Adrenal gland (tissue), 12 donors: ENCODE measurements around the gene SLC24A3. TPM values are rescaled to one million over a fixed set of nuclear protein-coding genes. Genes with fewer than 3 reads are reported as not detected.
"Not testable (repeated sequence)": the region's sequence is repeated elsewhere in the genome, so short reads cannot be mapped to it uniquely, and the experiment has no call there.

Experiments
- DNase-seq, 7 donors: peaks; one replicate each; pipeline ENCODE4 v3.0.0-alpha.2; 2019 to 2020
- H3K27ac ChIP-seq, 5 donors: fragments of 200-600 bp; sonication (generic) in 4 of 5; 1 replicate in 3 of 5; 2 replicates in 2 of 5; pipeline versions ENCODE4 v1.5.1 to v1.8.0; 2016 to 2020; ENCODE audit warnings: mild to moderate bottlenecking in 1 of 5
- H3K27me3 ChIP-seq: fragments of 200-600 bp; 2 replicates; pipeline ENCODE4 v1.8.0; 2021
- H3K36me3 ChIP-seq, 2 donors: fragments of 200-600 bp; replicated peaks in 1 of 2; 1 replicate in 1 of 2; 2 replicates in 1 of 2; pipeline versions ENCODE4 v1.5.1 to v1.8.0; 2018 to 2022
- H3K4me1 ChIP-seq, 2 donors: fragments of 200-600 bp; replicated peaks in 1 of 2; 1 replicate in 1 of 2; 2 replicates in 1 of 2; pipeline versions ENCODE4 v1.5.1 to v1.8.0; 2018 to 2021
- H3K4me3 ChIP-seq, 4 donors: fragments of 200-600 bp; sonication (generic) in 3 of 4; one replicate each; pipeline ENCODE4 v1.5.1; 2016 to 2018
- H3K9me3 ChIP-seq, 3 donors: fragments of 200-600 bp; sonication (generic) in 1 of 3; replicated peaks in 1 of 3; 1 replicate in 2 of 3; 2 replicates in 1 of 3; pipeline versions ENCODE4 v1.5.1 to v1.8.0; 2016 to 2021
- POLR2A ChIP-seq, 2 donors: fragments of 450-650 bp; IDR thresholded peaks; one replicate each; pipeline ENCODE4 v1.6.1; 2017; ENCODE audit warnings: antibody characterized with exemption in 2 of 2, mild to moderate bottlenecking in 2 of 2, moderate library complexity in 1 of 2
- WGBS, 4 donors: extraction: QIAGEN DNeasy Blood & Tissue Kit in 2 of 4; methylation state at CpG; one replicate each; pipeline versions ENCODE4 v1.1.5 to v1.1.7; 2013 to 2017; 5-methylcytosine and 5-hydroxymethylcytosine counted together
- intact Hi-C, 2 donors: fragments of 100-400 bp; cut with DNase I; formaldehyde crosslinking; loops; one replicate each; pipeline versions ENCODE4 v1.14.1 to v1.15.0; 2022 to 2023
- polyA plus RNA-seq, 3 donors: library from polyadenylated mRNA; stranded (reverse); fragments of 200-250 nt in 2 of 3; fragments of 350-450 nt in 1 of 3; fragmentation: Illumina TruSeq in 1 of 3; extraction: RNeasy Lipid Tissue Mini Kit (QIAGEN cat#74804) in 1 of 3; gene quantifications; one replicate each; pipeline ENCODE4 v1.2.3, GENCODE V29; 2013 to 2014
- total RNA-seq, 9 donors: library from RNA; depleted of rRNA in 4 of 9; stranded (reverse); fragments of >200 nt in 4 of 9; fragments of 120-200 nt in 1 of 9; fragmentation: NEBNext Ultra II Directional in 1 of 9; extraction: Animal tissue kit (Norgen Biotek cat#: 25700) in 1 of 9; gene quantifications; one replicate each; pipeline versions ENCODE4 v1.1.0 to v1.2.4, GENCODE V29; 2013 to 2023
- TF ChIP-seq, protein P1 (sequence below), 6 experiments: fragments of 450-650 bp in 4 of 6; fragments of 200-600 bp in 2 of 6; sonication (generic) in 1 of 6; IDR thresholded peaks; 1 replicate in 5 of 6; 2 replicates in 1 of 6; pipeline versions ENCODE4 v1.5.1 to v1.8.0; 2016 to 2021; ENCODE audit warnings: antibody characterized with exemption in 6 of 6, mild to moderate bottlenecking in 2 of 6, moderate library complexity in 1 of 6
- donor health status: healthy with polysubstance abuse.
- donor health status: Bipolar disorder and iron deficiency.
- donor health status: DM: yes; HTN: yes; CAD: no.
- donor health status: DM: no; HTN: no; CAD: no.
- donor health status: DM: no; HTN: no; CAD: no.
- donor health status: DM: yes; HTN: yes; CAD: no.

Gene SLC24A3
- total and polyA plus RNA-seq, 12 donors, result 0.89 to 44.4 (median 2.7) TPM

DNA sequence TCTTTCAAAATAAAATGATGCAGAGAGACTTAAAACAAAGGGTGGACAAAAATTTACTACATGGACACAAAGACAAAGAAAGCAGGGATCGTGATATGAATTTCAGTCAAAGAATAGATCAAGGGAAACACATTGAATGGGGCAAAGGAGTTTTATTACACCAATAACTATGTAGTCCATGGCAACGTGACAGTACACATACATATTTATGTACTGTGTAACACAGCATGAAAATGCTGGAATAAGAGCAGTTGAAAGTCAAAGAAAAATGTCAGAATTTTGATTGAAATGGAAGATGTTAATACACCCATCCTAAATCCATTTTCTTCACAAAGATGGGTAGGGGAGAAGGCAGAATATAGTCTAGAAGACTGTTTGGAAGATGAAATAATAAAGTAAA lies 536.2 kb downstream of the SLC24A3 start:
- intact Hi-C loops, result no loop called here
- no peak for DNase-seq
- no peak for TF ChIP-seq POLR2A (IDR thresholded peaks at IDR 0.05)
- TF ChIP-seq, protein P1, sequence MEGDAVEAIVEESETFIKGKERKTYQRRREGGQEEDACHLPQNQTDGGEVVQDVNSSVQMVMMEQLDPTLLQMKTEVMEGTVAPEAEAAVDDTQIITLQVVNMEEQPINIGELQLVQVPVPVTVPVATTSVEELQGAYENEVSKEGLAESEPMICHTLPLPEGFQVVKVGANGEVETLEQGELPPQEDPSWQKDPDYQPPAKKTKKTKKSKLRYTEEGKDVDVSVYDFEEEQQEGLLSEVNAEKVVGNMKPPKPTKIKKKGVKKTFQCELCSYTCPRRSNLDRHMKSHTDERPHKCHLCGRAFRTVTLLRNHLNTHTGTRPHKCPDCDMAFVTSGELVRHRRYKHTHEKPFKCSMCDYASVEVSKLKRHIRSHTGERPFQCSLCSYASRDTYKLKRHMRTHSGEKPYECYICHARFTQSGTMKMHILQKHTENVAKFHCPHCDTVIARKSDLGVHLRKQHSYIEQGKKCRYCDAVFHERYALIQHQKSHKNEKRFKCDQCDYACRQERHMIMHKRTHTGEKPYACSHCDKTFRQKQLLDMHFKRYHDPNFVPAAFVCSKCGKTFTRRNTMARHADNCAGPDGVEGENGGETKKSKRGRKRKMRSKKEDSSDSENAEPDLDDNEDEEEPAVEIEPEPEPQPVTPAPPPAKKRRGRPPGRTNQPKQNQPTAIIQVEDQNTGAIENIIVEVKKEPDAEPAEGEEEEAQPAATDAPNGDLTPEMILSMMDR (IDR thresholded peaks at IDR 0.05), result no peak
- Histone ChIP-seq H3K27ac (no peak overlapping the region), H3K36me3 (no peaks in the 10 kb centered on the region), H3K4me1 (no peaks in the 10 kb centered on the region), H3K9me3 (no peaks in the 10 kb centered on the region), H3K27me3 (no peaks in the 10 kb centered on the region), H3K4me3 (no peak overlapping the region)
- 82 to 89% (median 84%) methylated on average over 2 of the region's 2 CpGs for whole genome bisulfite sequencing, 4 donors

DNA sequence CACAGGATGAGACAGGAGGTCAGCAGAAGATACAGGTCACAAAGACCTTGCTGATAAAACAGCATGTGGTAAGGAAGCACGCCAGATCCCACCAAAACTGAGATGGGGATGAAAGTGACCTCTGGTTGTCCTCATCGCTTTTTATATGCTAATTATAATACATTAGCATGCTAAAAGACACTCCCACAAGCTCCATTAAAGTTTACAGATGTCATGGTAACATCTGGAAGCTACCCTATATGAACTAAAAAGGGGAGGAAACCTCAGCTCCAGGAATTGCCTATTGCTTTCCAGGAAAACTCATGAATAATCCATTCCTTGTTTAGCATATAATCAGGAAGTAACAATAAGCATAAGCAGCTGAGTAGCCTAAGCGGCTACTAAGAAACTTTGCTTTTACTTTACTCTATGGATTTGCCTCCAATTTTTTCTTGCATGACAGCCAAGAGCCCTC lies 537.2 kb downstream of the SLC24A3 start:
- WGBS, 4 donors, result 46 to 76% (median 57%) methylated on average over 3 of the region's 3 CpGs
- Histone ChIP-seq H3K36me3 (no peaks in the 10 kb centered on the region), H3K9me3 (no peaks in the 10 kb centered on the region), H3K4me1 (no peaks in the 10 kb centered on the region), H3K27me3 (no peaks in the 10 kb centered on the region), H3K4me3 (no peak overlapping the region), H3K27ac (no peak overlapping the region)
- intact Hi-C loops, result no loop called here
- no peak for DNase-seq
- TF ChIP-seq, protein P1 (IDR thresholded peaks at IDR 0.05), result no peak
- no peak for TF ChIP-seq POLR2A (IDR thresholded peaks at IDR 0.05)

DNA sequence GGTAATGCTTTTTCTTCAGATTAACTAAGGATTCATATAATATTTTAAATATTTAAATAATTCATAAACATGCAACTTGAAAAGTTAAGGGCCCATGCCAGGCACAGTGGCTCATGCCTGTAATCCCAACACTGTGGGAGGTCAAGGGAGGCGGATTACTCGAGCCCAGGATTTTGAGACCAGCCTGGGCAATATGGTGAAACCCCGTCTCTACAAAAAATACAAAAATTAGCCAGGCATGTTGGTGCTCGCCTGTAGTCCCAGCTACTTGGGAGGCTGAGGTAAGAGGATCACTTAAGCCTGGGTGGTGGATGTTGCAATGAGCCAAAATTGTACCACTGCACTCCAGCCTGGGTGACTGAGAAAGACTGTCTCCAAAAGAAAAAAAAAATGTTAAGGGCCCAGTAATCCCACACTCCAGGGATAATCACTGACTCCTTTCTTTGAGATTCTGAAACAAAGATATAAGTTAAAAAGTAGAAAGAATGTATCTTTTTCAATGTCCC lies 537.7 kb downstream of the SLC24A3 start:
- DNase-seq, result no peak
- H3K27ac ChIP-seq, result no peak overlapping the region
- no peaks in the 10 kb centered on the region for H3K9me3 ChIP-seq
- TF ChIP-seq, protein P1 (IDR thresholded peaks at IDR 0.05), result no peak
- TF ChIP-seq POLR2A (IDR thresholded peaks at IDR 0.05), result no peak
- H3K4me3 ChIP-seq, result no peak overlapping the region
- H3K4me1 ChIP-seq, result no peaks in the 10 kb centered on the region
- intact Hi-C loops, result no loop called here
- no peaks in the 10 kb centered on the region for H3K36me3 ChIP-seq
- H3K27me3 ChIP-seq, result no peaks in the 10 kb centered on the region
- WGBS, 4 donors, result 77 to 92% (median 90%) methylated on average over 4 of the region's 4 CpGs

DNA sequence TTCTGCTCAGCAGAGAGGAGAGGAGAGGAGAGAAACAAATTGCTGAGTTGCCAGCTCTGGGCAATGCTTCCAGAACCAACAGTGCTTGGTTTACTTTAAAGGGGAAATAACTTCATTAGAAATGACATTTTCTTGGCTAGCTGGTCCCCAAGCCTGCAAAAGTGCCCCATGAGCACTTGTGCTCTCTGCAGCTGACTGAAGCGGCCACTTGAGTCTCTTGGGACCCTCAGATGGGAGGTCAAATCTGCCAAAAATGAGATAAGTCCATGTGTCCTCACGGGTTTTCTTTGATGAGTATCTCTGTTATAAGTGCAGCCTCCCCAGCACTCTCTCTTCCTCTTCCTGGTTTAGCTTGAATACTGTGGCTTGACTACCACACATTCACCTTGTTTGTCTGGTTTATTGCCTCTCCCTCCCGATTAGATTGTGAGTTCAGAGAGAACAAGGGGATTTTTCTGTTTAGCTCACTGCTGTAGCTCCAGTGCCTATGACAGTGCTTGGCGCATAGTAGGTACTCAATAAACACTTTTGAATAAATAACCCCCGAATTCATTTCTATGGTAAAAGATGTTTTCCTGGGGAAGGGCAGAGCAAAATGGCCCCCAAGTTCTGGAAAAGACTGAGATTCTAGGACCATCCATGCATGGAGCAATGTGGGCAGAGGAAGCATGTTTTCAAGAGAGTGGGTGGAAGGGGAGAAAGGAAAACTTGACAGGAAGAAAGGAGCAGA lies 538.6 kb downstream of the SLC24A3 start:
- WGBS, 4 donors, result 48 to 66% (median 57%) methylated on average over 5 of the region's 5 CpGs

DNA sequence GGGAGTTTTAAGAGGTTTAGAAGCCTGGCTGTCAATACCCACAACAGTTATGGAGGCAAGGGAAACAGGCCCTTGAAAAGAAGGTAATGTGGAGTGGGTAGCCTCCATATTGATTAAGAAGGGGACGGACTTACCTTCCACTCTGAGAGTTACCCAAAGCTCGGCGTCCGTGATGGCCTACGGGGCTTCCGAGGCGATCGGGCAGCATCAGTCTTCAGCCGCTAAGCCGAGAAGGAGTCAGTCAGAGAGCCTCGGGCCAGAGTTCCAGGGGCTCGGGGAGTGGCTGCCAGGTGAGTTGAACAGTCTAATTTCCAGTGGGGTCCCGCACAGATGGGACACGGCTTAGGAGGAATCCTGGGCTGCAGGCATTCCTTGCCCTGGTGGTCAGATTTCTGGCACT lies 541.8 kb downstream of the SLC24A3 start:
- peaks cover 7 to 13% of the 10 kb centered on the region in 2 donors for H3K4me1 ChIP-seq
- DNase-seq, H3K4me3 ChIP-seq, H3K27me3 ChIP-seq, H3K36me3 ChIP-seq, intact Hi-C loops, H3K9me3 ChIP-seq, H3K27ac ChIP-seq: not testable (repeated sequence)
- WGBS, 4 donors, result 86 to 97% (median 94%) methylated on average over 6 to 14 of the region's 14 CpGs

More for the DNA sequence above, 538.6 kb downstream of the SLC24A3 start:
- no peaks in the 10 kb centered on the region for H3K27me3 ChIP-seq
- H3K4me3 ChIP-seq, result no peak overlapping the region
- DNase-seq, result no peak
- H3K27ac ChIP-seq, result no peak overlapping the region
- no peaks in the 10 kb centered on the region for H3K9me3 ChIP-seq
- H3K36me3 ChIP-seq, result no peaks in the 10 kb centered on the region
- TF ChIP-seq, protein P1 (IDR thresholded peaks at IDR 0.05), result no peak
- no peak for TF ChIP-seq POLR2A (IDR thresholded peaks at IDR 0.05)
- no peaks in the 10 kb centered on the region for H3K4me1 ChIP-seq
- intact Hi-C loops, result no loop called here
